ENCODE measurements around the gene PMEPA1.

PMEPA1 gene

GRCh38 chr20:57672953-57673575 lies 36.8 kb downstream of the PMEPA1 start:
- no peak for DNase-seq

GRCh38 chr20:57672164-57672563 lies 37.7 kb downstream of the PMEPA1 start:
- DNase-seq: no peak

GRCh38 chr20:57671662-57672061 lies 38.2 kb downstream of the PMEPA1 start:
- no peak for DNase-seq

- no peak for DNase-seq
Observed at GRCh38 chr20:57671072-57671391, 38.8 kb downstream of the PMEPA1 start.

GRCh38 chr20:57670288-57671071 lies 39.3 kb downstream of the PMEPA1 start:
- no peak for DNase-seq

- DNase-seq: no peak
Observed at GRCh38 chr20:57669632-57670031, 40.2 kb downstream of the PMEPA1 start.

- no peak for DNase-seq
Observed at GRCh38 chr20:57667924-57668782, 41.7 kb downstream of the PMEPA1 start.

GRCh38 chr20:57667388-57667787 lies 42.4 kb downstream of the PMEPA1 start:
- DNase-seq: no peak

GRCh38 chr20:57666834-57667157 lies 43.0 kb downstream of the PMEPA1 start:
- DNase-seq: no peak

GRCh38 chr20:57666106-57666833 lies 43.5 kb downstream of the PMEPA1 start:
- no peak for DNase-seq

GRCh38 chr20:57665589-57665971 lies 44.2 kb downstream of the PMEPA1 start:
- no peak for DNase-seq

GRCh38 chr20:57664924-57665588 lies 44.8 kb downstream of the PMEPA1 start:
- DNase-seq: no peak

GRCh38 chr20:57664476-57664875 lies 45.3 kb downstream of the PMEPA1 start:
- no peak for DNase-seq

- DNase-seq: no peak
Observed at GRCh38 chr20:57663681-57664451, 45.9 kb downstream of the PMEPA1 start.

GRCh38 chr20:57663241-57663640 lies 46.6 kb downstream of the PMEPA1 start:
- no peak for DNase-seq

- DNase-seq: no peak
Observed at GRCh38 chr20:57662456-57663240, 47.2 kb downstream of the PMEPA1 start.

GRCh38 chr20:57661746-57662455 lies 47.9 kb downstream of the PMEPA1 start:
- no peak for DNase-seq

- no peak for DNase-seq
Observed at GRCh38 chr20:57660922-57661745, 48.7 kb downstream of the PMEPA1 start.

GRCh38 chr20:57660181-57660921 lies 49.5 kb downstream of the PMEPA1 start:
- DNase-seq: no peak

Measured in activated CD4-positive, alpha-beta T cell treated with anti-CD3 and anti-CD28 coated beads for 1 hour (primary cell).